ENCODE results near the gene TTC9. TPM values are rescaled to one million over a fixed set of nuclear protein-coding genes. Genes with fewer than 3 reads are reported as not detected.

TTC9 gene
- polyA plus RNA-seq, 3 donors = 0.99 to 2.1 (median 1.2) TPM

GRCh38 chr14:70671652-70672644 lies 30.2 kb downstream of the TTC9 start:
- Histone ChIP-seq H3K36me3 (replicated peaks in 1 of 2; ENCODE audit: control insufficient read depth in 1 of 2, insufficient read depth in 2 of 2, low read length in 2 of 2) (no peaks in the 10 kb centered on the region), H3K4me2 (replicated peaks; ENCODE audit: extremely low read depth, low read length, poor library complexity, severe bottlenecking) (no peak overlapping the region), H3K27me3 (ENCODE audit: control insufficient read depth in 2 of 2, insufficient read depth in 2 of 2, low read length in 2 of 2) (no peaks in the 10 kb centered on the region), H3K79me2 (ENCODE audit: insufficient read depth, low read length) (no peaks in the 10 kb centered on the region), H3K4me1 (ENCODE audit: control insufficient read depth in 1 of 2, insufficient read depth in 2 of 2, low read length in 2 of 2) (no peaks in the 10 kb centered on the region), H4K20me1 (ENCODE audit: insufficient read depth, low read length) (no peaks in the 10 kb centered on the region), H2AFZ (ENCODE audit: insufficient read depth, low read depth, low read length, poor library complexity, severe bottlenecking) (no peak overlapping the region), H3K9ac (ENCODE audit: insufficient read depth, low read length, poor library complexity, severe bottlenecking) (no peak overlapping the region), H3K9me3 (replicated peaks in 1 of 2; ENCODE audit: control insufficient read depth in 1 of 2, insufficient read depth in 1 of 2, low read length in 2 of 2) (no peaks in the 10 kb centered on the region), H3K4me3 (replicated peaks in 1 of 3; ENCODE audit: low read depth in 2 of 3, low read length in 3 of 3) (no peak overlapping the region), H3K27ac (ENCODE audit: low read depth in 1 of 2, low read length in 2 of 2) (no peak overlapping the region)
- Mint-ChIP-seq H3K9me3 (no peaks in the 10 kb centered on the region), H3K4me3 (no peak overlapping the region), H3K4me1 (no peaks in the 10 kb centered on the region), H3K27ac (no peak overlapping the region), H3K27me3 (ENCODE audit: low read depth in 3 of 3) (peaks cover 1 to 3% (median 1%) of the 10 kb centered on the region in 3 donors), H3K36me3 (peaks cover 0 to 46% of the 10 kb centered on the region in 2 donors)
- no peak for TF ChIP-seq CTCF (IDR thresholded peaks at IDR 0.05)
- no CpG with 5 or more reads among the region's 12 CpGs for WGBS (ENCODE audit: insufficient coverage)
- no peak for DNase-seq
- intact Hi-C loops (cut with micrococcal nuclease) = no loop called here

- WGBS (ENCODE audit: insufficient coverage) = 92% methylated on average over 4 of the region's 6 CpGs
- Mint-ChIP-seq H3K36me3 (peaks cover 0 to 8% of the 10 kb centered on the region in 2 donors), H3K27me3 (ENCODE audit: low read depth in 3 of 3) (peaks cover 0 to 3% (median 1%) of the 10 kb centered on the region in 3 donors), H3K4me3 (no peak overlapping the region), H3K4me1 (no peaks in the 10 kb centered on the region), H3K27ac (no peak overlapping the region), H3K9me3 (no peaks in the 10 kb centered on the region)
- Histone ChIP-seq H2AFZ (ENCODE audit: insufficient read depth, low read depth, low read length, poor library complexity, severe bottlenecking) (no peak overlapping the region), H3K4me2 (replicated peaks; ENCODE audit: extremely low read depth, low read length, poor library complexity, severe bottlenecking) (no peak overlapping the region), H4K20me1 (ENCODE audit: insufficient read depth, low read length) (no peaks in the 10 kb centered on the region), H3K79me2 (ENCODE audit: insufficient read depth, low read length) (no peaks in the 10 kb centered on the region), H3K9me3 (replicated peaks in 1 of 2; ENCODE audit: control insufficient read depth in 1 of 2, insufficient read depth in 1 of 2, low read length in 2 of 2) (no peaks in the 10 kb centered on the region), H3K36me3 (replicated peaks in 1 of 2; ENCODE audit: control insufficient read depth in 1 of 2, insufficient read depth in 2 of 2, low read length in 2 of 2) (no peaks in the 10 kb centered on the region), H3K4me3 (replicated peaks in 1 of 3; ENCODE audit: low read depth in 2 of 3, low read length in 3 of 3) (no peak overlapping the region), H3K27ac (ENCODE audit: low read depth in 1 of 2, low read length in 2 of 2) (no peak overlapping the region), H3K9ac (ENCODE audit: insufficient read depth, low read length, poor library complexity, severe bottlenecking) (no peak overlapping the region), H3K27me3 (ENCODE audit: control insufficient read depth in 2 of 2, insufficient read depth in 2 of 2, low read length in 2 of 2) (no peaks in the 10 kb centered on the region), H3K4me1 (ENCODE audit: control insufficient read depth in 1 of 2, insufficient read depth in 2 of 2, low read length in 2 of 2) (no peaks in the 10 kb centered on the region)
- intact Hi-C loops (cut with micrococcal nuclease) = no loop called here
- TF ChIP-seq CTCF (IDR thresholded peaks at IDR 0.05) = no peak
- no peak for DNase-seq
Observed at GRCh38 chr14:70677341-70677740, 35.6 kb downstream of the TTC9 start.
